Measurements from ENCODE around the gene COPS7B. TPM values are rescaled to one million over a fixed set of nuclear protein-coding genes. Genes with fewer than 3 reads are reported as not detected.
A peak's percentile ranks its signal among the peaks of the same experiment; 100 is the strongest.

The COPS7B gene
- total RNA-seq, 1 experiment from 2014 or later, result 45.9 TPM

DNA sequence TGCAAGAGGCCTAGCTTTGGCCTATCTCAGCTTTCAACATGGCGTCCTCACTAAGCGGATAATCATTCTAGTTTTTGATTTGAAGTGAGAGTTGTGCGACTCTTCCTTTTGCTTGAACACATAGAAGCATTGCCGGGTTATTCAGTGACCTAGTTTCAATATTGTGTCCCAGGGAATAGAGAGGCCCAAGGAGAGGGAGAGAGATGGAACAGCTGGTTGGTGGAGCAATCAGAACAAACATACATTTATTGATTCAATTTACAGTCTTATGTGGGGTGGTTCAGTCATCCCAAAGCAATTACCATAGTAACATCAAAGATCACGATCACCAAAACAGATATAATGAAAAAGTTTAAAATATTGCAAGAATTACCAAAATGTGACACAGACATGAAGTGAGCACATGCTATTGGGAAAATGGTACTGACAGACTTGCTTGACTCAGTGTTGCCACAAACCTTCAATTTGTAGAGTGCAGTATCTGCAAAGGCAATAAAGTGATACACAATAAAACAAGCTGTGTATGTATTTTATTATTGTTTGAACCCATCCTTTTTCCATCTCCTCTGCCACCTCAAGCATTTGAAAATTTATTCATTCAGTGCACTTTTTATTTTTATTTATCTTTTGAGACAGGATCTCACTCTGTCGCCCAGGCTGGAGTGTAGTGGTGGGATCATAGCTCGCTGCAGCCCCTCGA lies 30.2 kb downstream of the COPS7B start:
- Histone ChIP-seq H3K4me3 (no peak overlapping the region), H3K36me3 (no peaks in the 10 kb centered on the region)
- DNase-seq, result no peak

DNA sequence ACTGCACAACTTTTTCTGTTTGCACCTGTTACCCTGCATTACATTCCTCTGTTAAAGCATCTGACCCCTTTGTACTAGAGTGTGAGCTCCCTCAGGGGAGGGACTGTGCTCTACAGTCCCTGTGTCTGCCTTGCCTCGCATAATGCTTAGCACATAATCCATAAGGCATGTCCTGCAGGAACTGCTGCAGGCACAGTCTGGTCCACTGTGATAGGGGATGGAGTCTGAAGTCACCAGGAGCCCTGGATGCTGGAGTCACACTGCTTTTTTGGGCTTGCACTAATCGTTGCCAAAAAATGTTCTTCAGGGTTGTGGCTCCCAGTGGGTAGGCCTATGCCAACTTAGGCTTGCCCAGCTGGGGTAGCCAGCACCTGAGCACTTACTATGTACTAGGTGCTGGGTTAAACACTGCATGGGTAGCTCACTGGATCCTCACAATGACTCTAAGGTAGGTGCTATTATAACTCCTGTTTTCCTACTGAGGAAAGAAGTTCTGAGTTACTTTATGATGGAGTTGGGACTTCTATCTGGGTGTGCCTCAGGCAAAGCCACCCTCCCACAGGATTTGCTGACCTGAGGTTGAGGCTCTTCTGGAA lies 33.3 kb downstream of the COPS7B start:
- Histone ChIP-seq H3K36me3 (no peaks in the 10 kb centered on the region), H3K4me1 (no peaks in the 10 kb centered on the region), H3K27ac (no peak overlapping the region), H3K4me3 (no peak overlapping the region), H3K27me3 (no peaks in the 10 kb centered on the region), H3K9me3 (replicated peaks) (peaks cover 9% of the 10 kb centered on the region)
- DNase-seq, result peak in 1 of 2 experiments; percentile 25

More for the DNA sequence above, 30.2 kb downstream of the COPS7B start:
- Histone ChIP-seq H3K27ac (no peak overlapping the region), H3K27me3 (no peaks in the 10 kb centered on the region), H3K9me3 (replicated peaks) (no peaks in the 10 kb centered on the region), H3K4me1 (no peaks in the 10 kb centered on the region)

DNA sequence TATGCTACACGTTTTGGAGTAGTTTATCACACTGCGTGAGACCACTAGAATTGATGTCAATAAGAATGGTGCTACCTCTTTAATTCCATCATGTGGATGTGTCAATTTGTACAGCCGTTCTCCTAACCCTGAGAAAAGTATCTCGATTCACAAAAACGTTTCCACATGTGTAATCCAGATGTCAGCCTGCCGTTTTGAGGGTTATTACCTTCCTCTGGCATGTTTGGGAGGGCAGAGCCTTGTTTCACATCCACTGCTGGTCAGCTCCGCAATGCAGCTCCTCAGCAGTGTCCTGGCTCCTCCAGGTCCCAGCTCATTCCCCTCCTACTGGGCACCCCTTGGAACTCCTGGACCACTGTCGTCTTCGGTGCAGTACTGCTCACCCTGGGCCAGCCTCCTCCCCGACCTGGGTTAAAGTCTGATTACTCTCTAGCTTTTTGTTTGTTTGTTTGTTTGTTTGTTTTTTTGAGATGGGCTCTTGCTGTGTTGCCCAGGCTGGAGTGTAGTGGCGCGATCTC lies 34.6 kb downstream of the COPS7B start:
- no peak overlapping the region for H3K27ac ChIP-seq

DNA sequence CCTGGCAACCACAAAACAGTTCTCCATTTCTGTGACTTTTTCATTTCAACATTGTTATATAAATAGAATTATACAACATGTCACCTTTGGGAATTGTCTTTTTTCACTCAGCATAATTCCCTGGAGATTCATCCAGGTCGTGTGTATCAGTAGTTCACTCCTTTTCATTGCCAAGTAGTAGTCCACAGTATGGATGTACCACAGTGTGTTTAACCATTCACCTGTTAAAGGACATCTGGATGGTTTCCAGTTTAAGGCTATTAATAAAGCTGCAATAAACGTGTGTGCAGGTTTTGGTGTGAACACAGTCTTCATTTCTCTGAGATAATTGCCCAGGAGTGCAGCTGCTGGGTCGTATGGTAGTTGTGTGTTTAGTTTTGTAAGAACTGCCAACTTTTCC lies 35.7 kb downstream of the COPS7B start:
- Histone ChIP-seq H3K4me1 (no peaks in the 10 kb centered on the region), H3K27ac (no peak overlapping the region), H3K4me3 (no peak overlapping the region), H3K27me3 (no peaks in the 10 kb centered on the region), H3K36me3 (no peaks in the 10 kb centered on the region), H3K9me3 (replicated peaks) (peaks cover 9% of the 10 kb centered on the region)
- no peak for DNase-seq

More for the DNA sequence above, 34.6 kb downstream of the COPS7B start:
- H3K27me3 ChIP-seq, result no peaks in the 10 kb centered on the region
- H3K4me1 ChIP-seq, result no peaks in the 10 kb centered on the region
- peaks cover 9% of the 10 kb centered on the region for H3K9me3 ChIP-seq (replicated peaks)
- no peak overlapping the region for H3K4me3 ChIP-seq
- no peak for DNase-seq
- no peaks in the 10 kb centered on the region for H3K36me3 ChIP-seq

DNA sequence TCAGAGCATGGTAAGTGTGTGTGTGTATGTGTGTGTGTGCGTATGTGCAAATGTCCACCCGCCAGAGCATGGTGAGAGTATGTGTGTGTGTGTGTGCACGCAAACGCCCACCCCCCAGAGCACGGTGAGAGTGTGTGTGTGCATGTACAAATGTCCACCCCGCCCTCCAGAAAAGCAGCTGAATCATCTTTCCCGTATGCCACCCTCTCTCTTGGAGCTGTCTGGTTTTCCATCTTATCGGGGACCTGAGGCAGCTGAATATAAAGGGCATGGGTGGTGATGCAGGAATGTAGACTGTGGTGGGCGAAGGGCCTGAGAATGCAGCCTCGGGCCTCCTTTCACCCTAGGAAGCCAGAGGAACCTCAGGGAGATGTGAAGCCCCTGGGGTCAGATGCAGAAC lies 66.9 kb downstream of the COPS7B start:
- no peaks in the 10 kb centered on the region for H3K9me3 ChIP-seq (replicated peaks)
- DNase-seq, result no peak
- H3K4me1 ChIP-seq, result no peaks in the 10 kb centered on the region
- H3K36me3 ChIP-seq, result no peaks in the 10 kb centered on the region
- no peak overlapping the region for H3K4me3 ChIP-seq
- H3K27me3 ChIP-seq, result peaks cover 23% of the 10 kb centered on the region
- H3K27ac ChIP-seq, result no peak overlapping the region

DNA sequence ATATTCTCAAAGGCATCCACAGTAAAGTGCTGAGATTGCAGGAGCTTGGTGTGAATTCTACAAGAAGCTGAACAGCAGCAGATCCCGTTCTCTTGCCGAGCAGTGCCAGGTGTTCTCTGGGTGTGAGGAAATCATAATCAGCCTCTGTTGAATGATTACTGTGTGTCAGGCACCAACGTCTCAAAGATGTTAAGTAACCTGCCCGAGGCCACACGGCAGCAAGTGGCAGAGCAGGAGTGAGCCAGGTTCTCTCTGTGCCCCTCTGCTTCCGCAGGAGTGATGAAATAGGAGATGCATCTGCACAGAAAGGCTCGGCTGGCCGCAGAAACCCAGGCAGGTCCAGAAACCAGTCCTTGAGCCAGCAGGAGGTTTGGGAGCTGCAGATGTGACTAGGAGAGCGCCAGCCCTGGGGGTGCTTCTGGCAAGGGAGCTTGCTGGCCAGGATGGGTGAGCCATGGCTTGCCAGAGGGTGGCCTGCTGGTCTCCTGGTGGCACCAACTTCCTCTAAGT lies 68.4 kb downstream of the COPS7B start:
- no peaks in the 10 kb centered on the region for H3K4me1 ChIP-seq
- H3K36me3 ChIP-seq, result no peaks in the 10 kb centered on the region
- DNase-seq, result no peak
- H3K4me3 ChIP-seq, result no peak overlapping the region
- H3K27me3 ChIP-seq, result peaks cover 31% of the 10 kb centered on the region
- H3K27ac ChIP-seq, result no peak overlapping the region
- no peaks in the 10 kb centered on the region for H3K9me3 ChIP-seq (replicated peaks)

DNA sequence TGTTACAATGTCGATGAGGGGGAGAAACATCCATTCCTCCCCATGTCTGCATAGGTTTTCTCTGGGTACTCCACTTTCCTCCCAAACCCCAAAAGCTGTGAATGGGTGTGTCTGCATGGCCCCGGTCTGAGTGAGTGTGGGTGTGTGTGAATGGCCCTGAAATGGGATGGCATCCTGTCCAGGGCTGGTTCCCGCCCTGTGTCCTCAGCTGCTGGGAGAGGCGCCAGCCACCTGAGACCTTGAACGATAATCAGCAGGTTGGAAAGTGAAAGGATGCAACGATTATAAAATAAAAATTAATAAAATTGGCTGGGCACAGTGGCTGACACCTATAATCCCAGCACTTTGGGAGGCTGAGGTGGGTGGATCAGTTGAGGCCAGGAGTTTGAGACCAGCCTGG lies 70.7 kb downstream of the COPS7B start:
- no peaks in the 10 kb centered on the region for H3K9me3 ChIP-seq (replicated peaks)
- no peak for DNase-seq

More for the DNA sequence above, 70.7 kb downstream of the COPS7B start:
- H3K36me3 ChIP-seq, result no peaks in the 10 kb centered on the region
- H3K4me3 ChIP-seq, result no peak overlapping the region
- H3K27ac ChIP-seq, result no peak overlapping the region
- H3K4me1 ChIP-seq, result no peaks in the 10 kb centered on the region
- H3K27me3 ChIP-seq, result peaks cover 26% of the 10 kb centered on the region

Other genes starting within 250 kb of the COPS7B start
- gene TEX44, start 193.6 kb upstream of the COPS7B start, total RNA-seq (2014; rRNA removed; shearing (Covaris generic)), result not detected in 2 replicates
- gene PTMA, start 77.9 kb upstream of the COPS7B start, total RNA-seq (2014; rRNA removed; shearing (Covaris generic)), result 1,694 and 1,855 TPM in 2 replicates
- gene PDE6D, start 5.2 kb upstream of the COPS7B start, total RNA-seq (2014; rRNA removed; shearing (Covaris generic)), result 18.3 and 20.0 TPM in 2 replicates
- gene NPPC, start 140.0 kb downstream of the COPS7B start, total RNA-seq (2014; rRNA removed; shearing (Covaris generic)), result 6.7 and 8.5 TPM in 2 replicates
- 23.1 and 33.2 TPM in 2 replicates for gene DIS3L2, start 175.3 kb downstream of the COPS7B start, total RNA-seq (2014; rRNA removed; shearing (Covaris generic))